Hypothalamus (tissue), 51 donors: ENCODE measurements around the gene NT5C2.

Experiments used
- DNase-seq, 51 donors: peaks; one replicate each; lab custom pipeline; 2025; lab: John Stamatoyannopoulos, UW

Gene NT5C2

DNA sequence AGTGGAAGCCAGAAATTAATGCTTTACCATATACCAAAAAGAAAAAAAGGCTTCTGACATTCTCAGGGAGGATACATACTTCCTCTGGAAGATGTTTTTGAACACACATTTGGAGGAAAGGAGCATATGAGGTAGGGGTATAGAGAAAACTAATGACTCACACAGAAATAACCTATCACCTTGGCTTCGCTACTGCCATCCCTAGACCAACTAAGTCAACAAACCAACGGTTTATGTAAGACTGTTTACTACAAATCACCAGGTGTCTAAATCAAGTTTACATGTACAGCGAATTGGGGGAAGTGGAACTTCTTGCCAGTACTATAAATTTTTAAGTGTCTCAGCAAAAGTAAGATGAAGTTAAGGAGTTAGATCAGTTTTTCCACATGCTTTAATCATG is 96.9 kb downstream of the NT5C2 start:
- DNase-seq: no peak

DNA sequence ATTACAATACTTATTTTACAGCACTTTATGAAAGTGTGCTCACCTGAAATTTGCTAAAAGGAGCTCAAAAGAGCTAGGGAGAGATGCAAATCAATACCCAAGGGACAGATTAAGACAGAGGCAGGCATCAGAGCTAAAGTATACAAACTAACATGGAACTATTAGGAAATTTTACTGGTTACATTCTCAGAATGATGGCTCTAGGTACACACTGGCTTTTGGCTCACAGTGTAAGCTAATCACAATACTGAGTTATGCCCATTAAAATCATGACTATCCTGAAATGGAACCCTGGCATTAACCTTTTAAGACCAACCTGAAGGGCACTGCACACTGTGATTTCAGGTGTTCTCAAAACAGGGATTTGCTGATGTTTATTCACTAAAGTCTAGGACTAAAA is 98.1 kb downstream of the NT5C2 start:
- DNase-seq: no peak

DNA sequence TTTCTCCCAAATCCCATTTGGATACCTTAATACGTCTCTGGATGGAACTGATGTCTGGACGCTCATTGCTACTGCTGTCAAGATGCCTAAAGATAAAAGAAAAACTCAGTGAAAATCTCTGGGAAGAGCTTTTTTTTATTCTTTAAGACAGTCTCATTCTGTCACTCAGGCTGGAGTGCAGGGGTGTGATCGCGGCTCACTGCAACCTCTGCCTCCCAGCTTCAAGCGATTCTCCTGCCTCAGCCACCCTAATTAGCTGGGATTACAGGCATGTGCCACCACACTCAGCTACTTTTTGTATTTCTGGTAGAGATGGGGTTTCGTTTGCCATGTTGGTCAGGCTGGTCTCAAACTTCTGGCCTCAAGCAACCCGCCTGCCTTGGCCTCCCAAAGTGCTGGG is 102.2 kb downstream of the NT5C2 start:
- no peak for DNase-seq

DNA sequence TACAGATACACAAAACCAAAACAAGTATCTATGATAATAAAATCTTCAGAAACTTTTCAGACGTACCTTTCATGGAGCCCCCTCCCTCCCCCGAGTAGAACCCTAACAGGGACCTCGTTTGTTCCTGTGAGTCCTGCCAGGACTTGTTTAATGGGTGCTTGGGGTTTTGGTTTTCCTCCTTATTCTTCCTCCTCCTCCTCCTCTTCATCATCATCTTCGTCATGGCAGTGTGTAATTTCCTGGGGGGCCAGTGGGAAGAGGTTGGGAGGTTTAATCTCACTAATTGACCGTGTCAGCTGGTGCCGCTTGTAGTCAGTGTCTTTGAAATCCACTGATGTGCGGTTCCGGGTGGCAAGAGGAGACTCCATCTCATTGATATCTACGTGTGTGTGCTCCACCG is 103.6 kb downstream of the NT5C2 start:
- DNase-seq: no peak

DNA sequence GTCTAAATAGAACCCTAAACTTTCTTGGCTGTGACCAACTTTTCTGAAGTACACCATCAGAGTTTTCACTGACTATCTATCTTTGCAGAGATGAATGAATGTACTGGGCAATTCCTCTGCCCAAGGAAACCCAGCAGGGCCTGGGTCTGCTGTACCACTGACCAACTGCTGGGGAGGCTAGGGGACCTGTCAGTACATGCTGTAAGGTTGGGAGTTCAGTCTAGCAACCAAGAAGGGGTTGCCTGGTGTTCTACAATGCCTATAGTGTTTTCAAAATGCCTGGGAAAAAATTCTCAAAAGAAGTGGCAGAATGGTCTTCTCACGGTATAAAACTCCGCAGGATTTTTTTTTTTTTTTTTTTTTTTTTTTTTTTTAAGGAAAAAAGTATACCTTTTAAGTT is 106.3 kb downstream of the NT5C2 start:
- no peak for DNase-seq

DNA sequence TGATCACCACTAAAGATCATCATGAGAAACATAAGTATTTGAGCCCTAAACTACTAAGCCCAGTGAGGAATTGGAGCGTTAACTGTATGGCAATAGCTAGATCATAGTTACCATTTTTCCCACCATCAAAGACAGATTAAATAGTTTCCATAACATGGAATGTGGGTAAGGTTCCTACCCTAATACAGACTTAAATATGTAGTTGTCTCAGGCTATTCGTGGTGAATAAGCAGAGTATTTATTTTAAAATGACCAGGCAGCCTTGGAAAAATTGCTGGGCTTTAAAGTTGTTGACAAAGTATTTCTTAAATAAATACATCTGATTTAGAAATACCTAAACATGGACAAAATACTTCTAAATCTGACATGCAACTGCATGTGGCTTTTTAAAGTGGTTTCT is 106.8 kb downstream of the NT5C2 start:
- no peak for DNase-seq

DNA sequence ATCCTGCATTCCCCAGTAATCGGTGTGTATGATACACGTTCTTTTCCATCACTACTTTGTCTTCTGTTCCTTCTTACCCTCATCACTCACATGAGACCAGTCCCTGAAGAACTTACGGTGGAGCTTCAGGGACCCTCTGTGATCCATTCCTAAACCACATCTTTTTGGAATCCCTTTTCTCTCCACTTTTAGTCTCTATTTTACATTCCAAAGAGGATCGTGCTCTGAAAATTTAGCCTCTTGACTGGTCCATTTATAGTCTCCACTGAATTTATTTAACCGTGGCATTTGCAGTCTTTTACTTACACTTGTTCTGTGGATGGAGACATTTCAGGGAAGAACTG is 109.1 kb downstream of the NT5C2 start:
- no peak for DNase-seq

DNA sequence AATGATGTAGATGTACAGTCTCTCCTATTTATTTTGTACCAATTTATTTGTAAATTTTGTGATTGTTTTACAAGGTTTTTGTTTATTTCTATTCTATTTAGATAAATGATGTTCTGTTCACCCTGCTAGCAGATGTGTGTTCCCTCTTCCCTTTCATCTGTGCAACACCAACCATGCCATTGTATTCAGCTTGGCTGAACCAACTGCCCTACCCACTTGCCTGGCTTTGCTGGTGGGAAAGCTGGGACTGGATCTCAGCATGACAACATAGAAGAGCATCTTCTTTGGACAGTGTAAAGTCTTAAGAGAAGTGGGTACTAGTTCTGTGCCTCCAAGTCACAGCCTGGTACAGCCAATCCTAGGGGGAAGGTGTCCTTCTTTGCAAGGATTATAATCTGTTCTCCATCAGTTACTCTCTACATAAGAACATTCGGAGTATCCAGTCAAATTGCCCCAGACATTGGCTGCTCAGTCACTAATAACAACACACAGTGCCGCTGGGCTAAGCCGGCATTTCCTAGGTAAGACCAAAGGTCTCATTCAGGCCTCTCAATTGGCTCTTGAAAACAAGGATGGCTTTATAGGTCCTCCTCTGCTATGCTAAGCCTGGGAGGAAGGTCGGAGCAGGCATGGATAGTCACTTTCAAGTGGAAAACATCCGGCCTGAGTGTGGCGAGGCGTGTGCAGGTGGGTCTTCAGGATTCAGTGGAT is 109.7 kb downstream of the NT5C2 start:
- DNase-seq: peak in 13 of 51 donors; percentile 9 to 54 (median 24)

DNA sequence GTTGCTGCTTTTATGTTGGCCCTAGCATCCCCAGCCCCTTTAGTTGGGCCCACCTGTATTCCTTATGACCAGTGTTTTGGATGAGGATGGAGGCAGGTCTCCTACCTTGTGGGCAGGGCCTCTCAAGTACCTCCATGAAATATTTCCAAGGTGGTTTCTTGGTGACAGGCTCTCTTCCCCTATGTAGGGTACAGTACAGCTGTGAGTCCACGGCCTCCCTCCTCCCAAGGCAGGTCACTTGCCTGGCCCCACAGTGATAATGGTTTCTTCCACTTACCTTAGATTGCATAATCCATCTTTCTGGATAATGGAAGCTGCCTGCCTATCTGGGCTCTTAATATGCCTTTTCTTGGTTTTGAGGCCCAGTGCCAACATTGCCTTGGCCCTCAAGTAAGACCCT is 110.4 kb downstream of the NT5C2 start:
- DNase-seq: peak in 1 of 51 donors; percentile 9

DNA sequence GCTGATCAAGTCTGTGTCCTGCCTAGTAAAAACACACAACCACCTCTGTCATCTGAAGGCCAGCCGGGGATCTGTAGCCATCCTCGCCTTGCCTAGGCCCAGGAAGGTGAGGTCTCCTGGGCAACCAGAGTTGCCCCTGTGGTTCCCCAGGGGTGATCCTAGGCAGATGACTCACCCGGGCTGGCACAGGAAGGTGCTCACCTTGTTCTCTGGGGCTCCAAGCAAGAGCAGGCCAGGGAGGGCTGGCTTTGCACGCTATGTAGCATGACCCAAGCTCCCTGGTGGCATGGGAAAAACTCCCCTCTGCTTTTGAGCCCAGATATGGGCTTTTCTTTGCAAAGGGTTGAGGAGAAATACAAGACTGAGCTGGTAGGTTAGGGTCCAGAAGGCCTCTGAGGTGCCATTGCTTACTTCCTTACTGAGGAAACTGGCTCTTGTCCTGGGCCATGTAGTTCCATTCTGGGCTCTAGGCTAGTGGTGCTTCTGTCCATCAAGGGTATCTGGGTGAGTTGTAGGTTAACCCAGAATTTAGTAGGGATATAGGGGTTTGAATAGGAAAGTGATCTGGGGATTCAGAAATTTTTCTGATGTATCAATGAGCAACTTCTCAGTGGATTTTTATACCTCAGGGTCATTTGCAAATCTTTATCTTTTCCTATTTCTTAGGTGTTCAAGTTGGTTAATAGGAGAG is 112.0 kb downstream of the NT5C2 start:
- no peak for DNase-seq

DNA sequence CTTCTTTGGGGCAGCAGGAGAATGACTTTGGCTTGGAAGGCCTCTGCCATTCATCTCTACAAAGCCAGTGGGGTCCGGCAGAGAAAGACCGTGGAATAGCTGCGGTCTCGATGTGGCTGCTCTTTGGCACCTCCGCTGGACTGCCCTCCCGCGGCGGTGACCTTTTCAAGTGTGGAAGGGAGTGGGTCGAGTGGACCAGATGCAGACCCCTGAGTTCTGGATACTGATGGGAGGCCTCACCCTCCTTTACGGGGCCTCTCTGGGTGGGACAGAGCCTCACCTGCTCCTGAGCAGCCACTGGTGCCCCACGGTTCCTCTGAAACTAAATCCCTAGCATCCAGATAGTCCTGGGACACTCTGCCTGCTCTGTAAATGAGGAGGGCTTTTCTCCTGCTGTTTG is 113.1 kb downstream of the NT5C2 start:
- DNase-seq: no peak

DNA sequence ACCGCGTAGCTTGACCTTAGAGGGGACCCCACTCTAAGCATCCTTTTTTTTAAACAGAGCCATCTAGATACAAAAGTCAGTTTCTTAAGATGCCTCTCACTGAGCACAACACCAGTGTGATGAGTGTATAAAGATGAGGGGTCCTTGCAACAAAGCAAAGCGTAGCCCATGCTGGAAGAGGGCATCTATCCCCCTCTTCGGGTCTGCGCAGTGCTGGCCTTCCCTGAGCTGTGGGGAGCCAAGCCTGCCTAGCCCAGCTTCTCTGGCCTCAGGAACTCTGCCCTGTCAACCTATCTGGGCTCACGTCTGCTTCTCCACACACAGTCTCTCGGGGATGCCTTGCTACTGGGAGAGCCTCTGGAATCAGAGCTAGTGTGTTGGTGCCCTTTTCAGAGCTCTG is 114.0 kb downstream of the NT5C2 start:
- DNase-seq: no peak

DNA sequence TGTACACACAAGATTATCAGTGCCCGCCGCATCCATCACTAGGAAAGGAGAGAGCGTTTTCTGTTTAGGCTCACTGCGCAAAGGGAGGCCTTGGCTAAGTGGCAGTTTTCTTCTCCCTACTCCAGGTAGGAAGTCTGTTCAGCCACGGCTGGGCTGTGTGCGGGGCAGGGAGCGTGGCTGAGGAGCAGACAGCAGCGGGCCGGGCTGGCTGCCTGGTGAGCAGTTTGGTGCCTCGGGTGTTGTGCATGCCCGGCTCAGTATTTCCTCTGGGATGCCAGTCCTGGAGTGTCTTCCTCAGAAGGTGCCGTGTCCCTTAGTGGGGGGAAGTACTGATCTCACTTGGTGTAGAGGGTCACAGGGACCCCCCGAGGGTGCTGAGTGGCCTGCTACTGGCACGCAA is 114.4 kb downstream of the NT5C2 start:
- no peak for DNase-seq

DNA sequence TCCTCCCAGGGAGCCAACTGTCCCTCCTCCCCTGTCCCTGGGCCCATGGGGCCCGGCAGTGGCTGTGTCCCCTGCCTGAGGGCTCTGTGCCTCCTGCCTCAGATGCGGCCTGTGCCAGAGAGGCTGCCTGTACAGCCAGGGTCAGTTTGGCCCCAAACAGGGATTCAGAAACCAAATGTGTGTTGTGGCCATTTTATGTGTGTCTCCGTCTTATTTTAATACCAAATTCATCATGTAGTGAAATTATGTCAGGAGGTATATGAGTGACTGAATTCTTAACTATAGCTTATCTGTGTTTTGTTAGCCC is 114.8 kb downstream of the NT5C2 start:
- DNase-seq: no peak

DNA sequence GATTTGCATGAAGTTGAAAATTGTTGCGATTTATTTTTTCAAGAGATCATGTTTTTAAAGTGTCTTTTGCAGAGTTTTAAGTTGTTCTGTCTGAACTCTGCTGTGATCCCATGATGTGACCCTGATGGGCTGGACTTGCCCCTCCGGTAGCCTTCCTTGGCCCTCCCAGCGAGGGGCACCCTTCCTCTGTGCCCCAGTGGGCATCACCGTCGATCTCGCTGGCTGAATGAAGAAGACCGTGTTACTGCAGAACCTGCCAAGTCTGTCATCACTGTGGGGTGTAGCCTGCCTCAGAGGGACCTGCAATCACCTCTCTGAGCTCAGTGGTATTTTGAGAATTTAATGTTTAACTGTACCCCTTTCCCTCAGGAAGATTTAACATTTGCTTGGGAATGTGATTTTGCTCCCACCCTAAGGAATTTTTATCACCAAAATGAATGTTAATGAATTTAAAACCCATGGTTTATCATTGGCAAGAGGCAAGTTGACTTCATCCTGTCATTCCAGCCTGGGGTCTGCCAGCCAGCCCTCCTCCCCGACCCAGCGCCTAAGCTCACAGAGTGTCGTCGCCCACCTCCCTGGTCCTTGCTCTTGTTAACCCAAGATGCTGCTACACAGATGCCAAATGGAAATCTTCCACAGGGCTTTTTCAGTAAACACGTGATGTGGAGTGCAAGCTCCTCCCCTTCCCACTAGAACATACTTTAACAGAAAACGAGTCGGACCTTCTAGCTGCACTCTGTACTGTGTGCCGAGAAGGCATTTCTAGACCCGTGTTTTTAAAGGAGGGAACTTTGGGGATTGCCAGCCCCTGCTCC is 115.4 kb downstream of the NT5C2 start:
- no peak for DNase-seq

DNA sequence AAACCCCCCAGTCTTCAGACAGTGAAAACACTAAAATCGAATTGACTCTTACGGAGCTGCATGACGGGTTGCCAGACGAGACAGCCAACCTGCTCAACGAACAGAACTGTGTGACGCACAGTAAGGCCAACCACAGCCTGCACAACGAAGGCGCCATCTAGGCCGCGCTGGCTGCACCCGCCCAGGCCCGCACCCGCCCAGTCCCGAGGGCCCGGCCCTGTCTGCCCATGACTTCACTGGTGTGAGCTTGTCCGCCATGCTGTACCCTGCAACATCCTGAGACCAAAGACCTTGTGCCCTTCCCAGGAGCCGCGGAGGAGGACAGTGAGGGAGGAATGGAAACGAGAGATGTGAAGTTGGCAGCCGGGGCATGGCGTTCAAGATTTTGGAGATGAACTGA is 116.1 kb downstream of the NT5C2 start:
- DNase-seq: no peak

DNA sequence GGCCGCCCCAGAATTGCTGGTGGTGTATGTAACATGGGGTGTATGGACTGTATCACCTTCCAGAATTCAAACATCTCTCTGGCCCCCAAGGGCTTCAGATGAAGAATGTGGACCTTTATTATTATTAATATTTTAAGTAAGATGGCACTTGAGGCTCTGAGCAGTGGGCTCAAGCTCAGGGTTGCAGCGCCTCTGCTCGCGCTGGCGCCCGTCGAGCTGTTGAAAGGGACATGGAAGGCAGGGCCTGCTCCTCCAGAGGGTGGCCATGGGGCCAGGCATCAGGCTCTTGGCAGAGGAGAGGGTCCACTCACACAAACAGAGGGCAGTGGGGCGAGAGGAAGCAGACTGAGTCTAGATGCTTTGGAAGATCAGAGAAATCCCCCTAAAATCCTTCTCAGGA is 120.2 kb downstream of the NT5C2 start:
- DNase-seq: no peak

DNA sequence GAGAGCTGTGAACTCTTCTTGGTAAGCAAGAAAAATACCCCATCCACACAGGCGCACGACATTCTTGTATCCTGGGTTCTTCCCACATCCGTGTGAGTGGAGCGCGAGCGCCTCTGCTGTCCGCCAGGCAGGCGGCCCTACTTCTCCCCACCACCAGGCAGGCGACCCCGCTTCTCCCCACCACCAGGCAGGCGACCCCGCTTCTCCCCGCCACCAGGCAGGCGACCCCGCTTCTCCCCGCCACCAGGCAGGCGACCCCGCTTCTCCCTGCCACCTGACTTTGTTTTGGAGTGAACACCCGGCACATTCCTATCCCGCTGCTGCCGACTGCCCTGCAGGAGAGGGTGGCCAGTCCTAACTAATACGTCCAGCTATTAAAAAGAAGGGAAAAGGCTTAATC is 120.8 kb downstream of the NT5C2 start:
- no peak for DNase-seq

DNA sequence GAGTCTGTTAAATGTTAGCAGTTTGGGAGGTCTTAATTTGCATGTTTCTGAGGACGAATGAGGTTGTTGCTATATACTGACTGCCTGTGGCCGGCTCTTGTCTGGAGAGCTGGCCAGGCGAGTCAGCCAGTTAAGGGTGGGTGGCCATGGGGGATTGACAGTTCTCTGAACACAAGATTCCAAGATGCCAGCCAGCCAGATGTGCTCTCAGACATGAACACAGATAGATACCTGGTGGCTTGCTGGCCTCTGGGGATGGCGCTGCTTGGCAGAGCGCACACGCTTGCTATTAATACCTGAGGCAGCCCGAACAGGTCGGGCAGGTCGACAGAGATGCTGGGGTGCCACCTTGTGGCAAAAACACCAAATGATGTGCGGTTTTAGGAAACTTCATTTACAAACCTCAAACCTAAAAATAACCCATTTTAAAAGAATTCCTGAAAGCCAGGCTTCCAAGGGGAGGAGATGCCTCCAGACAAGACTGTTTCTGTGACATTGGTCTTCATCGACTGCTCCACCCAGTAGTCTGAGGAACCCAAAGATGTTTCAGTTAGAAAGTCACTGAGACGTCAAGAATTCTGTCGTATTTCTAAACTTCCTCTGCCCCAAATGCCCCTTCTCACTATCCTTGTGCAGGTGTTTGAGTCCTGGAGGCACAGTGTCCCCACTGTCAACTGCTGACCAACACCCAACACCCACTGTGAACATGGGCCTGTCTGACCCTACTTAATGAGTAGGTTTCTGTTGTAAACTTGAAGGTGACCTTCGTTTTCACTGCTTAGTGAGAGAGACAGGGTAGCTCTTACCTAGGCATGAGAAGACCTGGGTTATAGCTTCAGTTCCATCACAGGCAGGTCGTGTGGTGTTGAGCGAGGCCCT is 123.4 kb downstream of the NT5C2 start:
- DNase-seq: peak in 25 of 51 donors; percentile 2 to 55 (median 21)

DNA sequence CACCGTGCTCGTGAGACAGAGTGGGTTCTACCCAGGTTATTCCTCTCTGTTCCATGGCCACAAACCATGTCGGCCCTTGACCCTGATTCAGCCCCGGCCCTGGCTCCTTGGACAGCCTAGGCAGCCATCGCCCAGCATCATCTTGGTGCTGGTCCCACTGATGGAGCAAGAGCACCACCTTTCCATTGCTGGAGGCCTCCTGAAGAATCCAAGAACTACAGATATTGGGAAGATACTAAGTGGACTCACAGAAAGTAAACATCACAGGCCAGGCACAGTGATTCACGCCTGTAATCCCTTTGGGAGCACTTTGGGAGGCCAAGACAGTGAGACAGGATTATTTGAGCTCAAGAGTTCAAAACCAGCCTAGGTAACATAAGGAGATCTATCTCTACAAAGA is 125.1 kb downstream of the NT5C2 start:
- no peak for DNase-seq

DNA sequence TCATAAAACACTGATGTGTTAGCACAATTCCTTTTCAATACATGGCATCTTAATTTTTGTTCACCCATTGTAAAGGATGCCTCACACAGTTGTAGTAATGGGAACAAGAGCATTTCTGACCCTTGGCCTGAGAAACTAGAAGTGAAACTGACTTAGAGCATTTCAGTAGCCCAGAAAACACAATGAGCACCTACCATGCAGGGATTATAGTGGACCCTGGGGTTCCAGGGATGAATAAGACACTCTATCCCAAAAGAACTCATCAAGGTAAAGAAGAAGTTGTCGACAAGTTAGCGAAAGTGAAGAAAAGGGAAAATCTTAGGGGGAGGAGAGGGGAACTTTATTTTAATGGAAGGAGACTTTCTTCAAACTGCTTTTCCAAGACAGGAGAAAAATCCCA is 125.6 kb downstream of the NT5C2 start:
- DNase-seq: no peak
